ENCODE data around the gene MRPL17.
A peak's percentile ranks its signal among the peaks of the same experiment; 100 is the strongest.

Gene MRPL17

DNA sequence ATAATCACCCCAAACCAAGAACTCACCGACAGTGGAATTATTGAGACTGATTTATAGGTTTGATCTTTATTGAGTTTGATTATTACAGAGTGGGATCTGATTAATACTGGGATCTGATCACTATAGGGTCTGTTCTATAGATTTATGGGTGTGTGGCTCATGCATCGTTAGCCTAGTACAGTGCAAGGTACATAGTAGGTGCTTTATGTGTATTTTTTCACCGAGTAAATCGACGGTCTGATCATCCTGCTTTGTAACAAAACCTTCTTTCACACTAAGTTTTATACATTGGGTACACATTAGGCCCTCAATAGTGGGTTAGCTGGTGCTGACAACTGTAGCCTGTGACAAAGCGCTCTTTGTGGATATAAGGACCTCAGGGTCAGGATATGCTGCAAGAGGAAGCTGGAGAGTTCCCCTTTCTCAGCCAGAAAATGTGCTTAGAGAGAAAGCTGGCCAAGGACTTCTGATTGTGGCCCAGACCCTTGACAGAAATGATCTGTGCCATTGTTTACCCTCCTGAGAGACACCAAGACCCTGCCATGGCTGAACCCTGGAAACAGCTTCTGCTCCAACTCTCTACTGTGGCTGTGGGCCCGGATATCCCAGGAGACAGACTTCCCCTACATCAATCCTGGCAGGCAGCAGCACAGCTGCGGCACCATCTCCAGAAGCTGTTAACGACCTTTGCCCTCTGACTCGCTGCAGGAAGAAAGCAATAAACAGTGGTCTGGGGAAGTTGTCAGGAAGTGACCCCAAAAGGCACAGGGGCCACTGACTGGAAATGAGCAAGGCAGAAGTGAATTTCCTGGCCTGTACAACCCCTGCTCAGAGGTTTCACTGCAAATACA lies 47.8 kb downstream of the MRPL17 start:
- peak overlapping the region; percentile 44 to 93 (median 81); a peak in 21 of 22 replicates for H3K27ac ChIP-seq
- H3K36me3 ChIP-seq = peaks cover 0 to 66% (median 51%) of the 10 kb centered on the region in 11 experiments; a peak in 20 of 22 replicates
- H3K4me2 ChIP-seq = peak overlapping the region; percentile 61 to 89 (median 75)
- H3K9me3 ChIP-seq (replicated peaks in 1 of 11) = no peaks in the 10 kb centered on the region
- H3K4me3 ChIP-seq = peak overlapping the region in 2 of 10 experiments; percentile 9 to 10; a peak in 1 of 20 replicates
- no peaks in the 10 kb centered on the region for H3K27me3 ChIP-seq
- peak in 2 of 11 experiments; percentile 11 to 46; a peak in 1 of 22 replicates for TF ChIP-seq Cebpa-rat (IDR thresholded peaks at IDR 0.05)
- peaks cover 0 to 15% (median 0%) of the 10 kb centered on the region in 11 experiments; a peak in 2 of 22 replicates for H4K20me1 ChIP-seq
- H3K4me1 ChIP-seq = peaks cover 28 to 66% (median 48%) of the 10 kb centered on the region in 10 experiments
- H3K9ac ChIP-seq = peak overlapping the region; percentile 22 to 80 (median 66); a peak in 21 of 22 replicates

DNA sequence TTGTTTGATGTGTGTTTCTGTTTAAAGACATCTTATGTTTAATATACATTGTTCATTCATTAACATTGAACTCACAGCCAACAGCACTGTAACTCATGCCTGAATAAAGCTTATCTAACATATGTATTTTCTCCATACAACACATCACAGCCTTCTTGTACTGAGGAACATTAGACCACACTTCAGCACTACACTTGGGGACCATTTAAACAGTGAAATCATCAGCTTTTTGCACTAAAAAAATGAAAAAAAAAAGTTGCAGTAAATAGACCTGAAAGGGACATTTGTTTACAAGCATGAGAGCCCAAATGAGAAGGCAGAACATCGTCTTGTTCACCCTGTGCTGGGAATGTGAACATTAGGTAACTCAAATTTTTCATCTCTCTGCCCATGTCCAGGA lies 48.6 kb downstream of the MRPL17 start:
- H3K9ac ChIP-seq = peak overlapping the region in 6 of 11 experiments; percentile 62 to 80 (median 74); a peak in 10 of 22 replicates
- H3K4me1 ChIP-seq = peaks cover 23 to 60% (median 42%) of the 10 kb centered on the region in 10 experiments
- peak overlapping the region in 9 of 11 experiments; percentile 52 to 93 (median 89); a peak in 16 of 22 replicates for H3K27ac ChIP-seq
- no peak overlapping the region for H3K4me3 ChIP-seq
- peaks cover 0 to 8% (median 0%) of the 10 kb centered on the region in 11 experiments; a peak in 2 of 22 replicates for H4K20me1 ChIP-seq
- H3K4me2 ChIP-seq = peak overlapping the region in 7 of 11 experiments; percentile 61 to 89 (median 76); a peak in 14 of 22 replicates
- no peaks in the 10 kb centered on the region for H3K9me3 ChIP-seq (replicated peaks in 1 of 11)
- no peaks in the 10 kb centered on the region for H3K27me3 ChIP-seq
- H3K36me3 ChIP-seq = peaks cover 5 to 66% (median 51%) of the 10 kb centered on the region in 11 experiments; a peak in 20 of 22 replicates
- no peak for TF ChIP-seq Cebpa-rat (IDR thresholded peaks at IDR 0.05)

DNA sequence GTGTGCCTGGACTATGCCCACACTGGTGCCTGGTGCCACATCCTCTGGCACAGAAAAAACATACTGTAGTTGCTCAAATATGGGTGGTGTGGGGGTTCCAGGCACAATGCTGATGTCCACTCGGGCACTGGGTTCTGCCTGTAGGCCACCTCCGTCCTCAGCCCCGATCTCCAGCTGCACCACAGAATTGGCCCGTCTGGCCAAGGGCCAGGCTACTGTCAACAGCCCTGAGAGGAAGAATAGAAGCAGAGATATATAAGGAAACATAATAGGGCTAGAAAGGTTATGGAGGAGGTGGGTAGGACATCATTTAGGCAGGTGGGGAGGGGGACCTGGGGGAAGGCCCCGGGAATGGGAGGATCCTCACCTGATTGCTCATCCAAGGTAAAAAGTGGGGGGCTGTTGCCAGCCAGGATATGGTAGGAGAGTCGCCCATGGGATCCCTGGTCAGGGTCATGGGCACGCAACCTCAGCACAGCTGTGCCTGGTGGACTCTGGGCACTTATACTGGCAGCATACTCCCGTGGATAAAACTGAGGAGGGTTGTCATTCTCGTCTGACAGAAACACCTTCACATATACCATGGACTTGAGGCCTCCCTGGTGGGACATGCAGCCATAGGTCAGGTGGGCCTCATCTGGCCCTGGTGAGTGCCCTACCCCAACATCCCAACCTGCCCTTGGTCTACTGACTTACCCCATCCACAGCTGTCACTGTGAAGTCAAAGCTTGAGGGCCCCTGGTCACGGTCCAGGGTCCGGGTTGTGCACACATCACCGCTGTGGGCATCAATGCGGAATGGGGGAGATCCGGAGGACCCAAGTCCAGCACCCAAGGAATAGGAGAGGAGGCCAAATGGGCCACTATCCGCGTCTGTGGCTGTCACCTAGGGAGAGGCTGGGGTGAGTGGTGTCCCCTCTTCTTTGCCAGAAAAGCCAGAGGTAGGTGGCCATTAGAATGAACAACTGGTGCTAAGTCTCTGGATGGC lies 49.4 kb downstream of the MRPL17 start:
- peaks cover 7 to 66% (median 55%) of the 10 kb centered on the region in 11 experiments; a peak in 20 of 22 replicates for H3K36me3 ChIP-seq
- H3K4me3 ChIP-seq = no peak overlapping the region
- no peaks in the 10 kb centered on the region for H3K27me3 ChIP-seq
- H3K4me2 ChIP-seq = peak overlapping the region in 5 of 11 experiments; percentile 3 to 81 (median 75); a peak in 8 of 22 replicates
- no peak for TF ChIP-seq Cebpa-rat (IDR thresholded peaks at IDR 0.05)
- H3K27ac ChIP-seq = peak overlapping the region in 7 of 11 experiments; percentile 79 to 93 (median 90); a peak in 14 of 22 replicates
- peaks cover 18 to 51% (median 36%) of the 10 kb centered on the region in 10 experiments for H3K4me1 ChIP-seq
- no peaks in the 10 kb centered on the region for H3K9me3 ChIP-seq (replicated peaks in 1 of 11)
- no peak overlapping the region for H3K9ac ChIP-seq
- peaks cover 0 to 5% (median 0%) of the 10 kb centered on the region in 11 experiments; a peak in 2 of 22 replicates for H4K20me1 ChIP-seq

DNA sequence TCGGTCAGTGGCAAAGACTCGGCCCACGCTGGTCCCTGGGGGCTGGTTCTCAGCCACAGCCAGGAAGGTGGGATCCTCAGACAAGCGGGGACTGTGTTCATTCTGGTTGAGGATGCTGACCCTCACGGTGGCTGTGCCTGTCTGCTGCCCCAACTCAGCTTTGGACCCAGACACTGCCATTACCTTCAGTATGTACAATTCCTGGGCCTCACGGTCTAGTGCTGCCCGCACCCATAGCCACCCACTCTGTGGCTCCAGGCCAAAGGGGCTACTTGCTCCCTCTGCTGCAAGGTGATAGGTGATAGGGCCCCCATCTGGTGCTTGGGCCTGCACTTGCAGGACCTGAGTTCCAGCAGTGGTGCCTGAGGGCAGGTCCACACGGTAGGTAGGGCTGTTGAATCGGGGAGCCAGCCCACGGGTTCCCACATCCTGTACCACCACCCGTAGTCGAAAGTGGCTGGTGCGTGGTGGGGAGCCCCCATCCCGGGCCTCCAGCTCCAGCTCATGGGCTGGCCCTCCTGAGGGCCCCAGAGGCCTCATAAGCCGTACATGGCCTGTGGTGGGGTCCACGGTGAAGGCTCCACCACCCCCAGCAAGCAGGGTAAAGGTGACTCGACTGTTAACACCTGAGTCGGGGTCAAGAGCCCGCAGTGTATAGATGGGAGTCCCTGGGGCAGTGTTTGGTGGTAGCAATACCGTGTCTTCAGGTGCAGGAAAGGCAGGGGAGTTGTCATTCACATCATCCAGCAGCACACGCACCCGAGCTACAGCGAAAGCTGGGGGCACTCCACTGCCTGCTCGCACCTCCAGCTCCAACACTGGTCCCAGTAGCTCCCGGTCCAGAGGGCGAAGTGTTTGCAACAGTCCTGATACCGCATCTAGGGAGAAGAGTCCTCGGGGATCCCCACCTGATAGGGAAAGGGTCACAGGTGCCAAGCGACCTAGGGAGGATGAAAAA lies 50.7 kb downstream of the MRPL17 start:
- no peaks in the 10 kb centered on the region for H3K9me3 ChIP-seq (replicated peaks in 1 of 11)
- TF ChIP-seq Cebpa-rat (IDR thresholded peaks at IDR 0.05) = no peak
- peak overlapping the region in 3 of 11 experiments; percentile 81 to 93 (median 92); a peak in 5 of 22 replicates for H3K27ac ChIP-seq
- no peak overlapping the region for H3K4me3 ChIP-seq
- H3K4me1 ChIP-seq = peaks cover 18 to 44% (median 34%) of the 10 kb centered on the region in 10 experiments
- H4K20me1 ChIP-seq = peaks cover 0 to 5% (median 0%) of the 10 kb centered on the region in 11 experiments; a peak in 2 of 22 replicates
- peaks cover 7 to 68% (median 59%) of the 10 kb centered on the region in 11 experiments; a peak in 20 of 22 replicates for H3K36me3 ChIP-seq
- H3K27me3 ChIP-seq = no peaks in the 10 kb centered on the region
- H3K4me2 ChIP-seq = no peak overlapping the region
- no peak overlapping the region for H3K9ac ChIP-seq

DNA sequence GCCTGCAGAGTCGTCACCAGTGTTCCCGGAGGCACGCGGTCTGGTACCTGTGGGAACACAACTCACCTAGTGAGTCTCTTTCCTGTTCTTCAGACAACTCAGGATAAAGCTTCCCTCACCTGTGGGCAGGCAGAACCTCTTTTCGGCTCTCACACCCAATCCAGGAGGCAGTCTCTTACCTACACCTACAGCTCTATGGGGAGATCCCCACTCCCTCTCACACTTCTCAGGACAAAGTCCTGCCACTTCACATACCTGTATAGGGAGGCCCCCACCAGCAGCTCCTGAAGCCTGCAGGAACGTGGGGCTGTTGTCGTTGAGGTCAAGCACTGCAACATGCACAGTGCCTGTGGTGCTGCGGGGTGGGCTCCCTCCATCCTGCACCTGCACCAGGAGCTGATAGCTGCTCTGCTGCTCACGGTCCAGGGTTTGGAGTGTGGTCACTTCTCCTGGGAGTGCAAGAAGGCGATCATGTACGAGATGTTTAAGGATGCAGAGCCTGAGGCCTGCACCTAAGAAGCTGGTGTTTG lies 51.7 kb downstream of the MRPL17 start:
- peaks cover 7 to 78% (median 69%) of the 10 kb centered on the region in 11 experiments; a peak in 20 of 22 replicates for H3K36me3 ChIP-seq
- H4K20me1 ChIP-seq = peaks cover 0 to 4% (median 0%) of the 10 kb centered on the region in 11 experiments; a peak in 3 of 22 replicates
- no peak for TF ChIP-seq Cebpa-rat (IDR thresholded peaks at IDR 0.05)
- no peak overlapping the region for H3K9ac ChIP-seq
- H3K4me2 ChIP-seq = no peak overlapping the region
- no peaks in the 10 kb centered on the region for H3K27me3 ChIP-seq
- H3K4me1 ChIP-seq = peaks cover 15 to 37% (median 26%) of the 10 kb centered on the region in 10 experiments
- H3K4me3 ChIP-seq = no peak overlapping the region
- H3K27ac ChIP-seq = no peak overlapping the region
- H3K9me3 ChIP-seq (replicated peaks in 1 of 11) = no peaks in the 10 kb centered on the region

DNA sequence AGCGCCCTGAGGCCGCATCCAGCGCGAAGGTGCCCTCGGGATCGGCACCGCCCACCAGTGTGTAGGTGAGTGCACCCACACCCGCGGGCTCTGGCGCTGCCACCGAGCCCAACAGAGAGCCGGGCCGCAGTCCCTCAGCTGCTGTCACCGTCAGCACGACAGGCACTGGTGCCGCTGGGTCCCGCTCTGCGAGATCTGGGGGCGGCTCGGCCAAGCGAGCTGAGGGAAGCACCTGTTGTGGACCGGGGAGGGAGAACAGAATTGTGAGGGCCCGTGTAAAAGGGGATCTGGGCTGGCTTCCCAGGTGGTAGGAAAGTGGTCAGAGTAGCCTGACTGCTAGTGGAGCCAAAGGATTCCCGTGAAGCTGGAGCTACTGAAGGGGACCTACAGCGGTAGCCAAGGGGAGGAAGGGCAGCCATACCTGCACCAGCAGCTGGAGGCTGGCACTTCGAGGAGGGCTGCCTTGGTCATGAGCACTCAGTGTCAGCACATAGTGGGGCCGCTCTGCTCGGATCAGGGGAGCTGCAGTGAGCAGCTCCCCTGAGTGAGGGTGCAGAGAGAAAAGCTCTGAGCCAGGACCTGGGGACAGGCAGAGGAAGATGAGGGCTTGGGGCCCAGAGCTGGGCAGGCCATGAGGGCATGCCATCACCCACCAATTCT lies 52.4 kb downstream of the MRPL17 start:
- TF ChIP-seq Cebpa-rat (IDR thresholded peaks at IDR 0.05) = no peak
- peaks cover 9 to 30% (median 19%) of the 10 kb centered on the region in 10 experiments for H3K4me1 ChIP-seq
- no peak overlapping the region for H3K4me3 ChIP-seq
- H3K36me3 ChIP-seq = peaks cover 7 to 84% (median 75%) of the 10 kb centered on the region in 11 experiments; a peak in 21 of 22 replicates
- H3K9ac ChIP-seq = no peak overlapping the region
- no peaks in the 10 kb centered on the region for H3K27me3 ChIP-seq
- H3K4me2 ChIP-seq = no peak overlapping the region
- H4K20me1 ChIP-seq = no peaks in the 10 kb centered on the region; a peak in 2 of 22 replicates
- H3K9me3 ChIP-seq (replicated peaks in 1 of 11) = no peaks in the 10 kb centered on the region
- no peak overlapping the region for H3K27ac ChIP-seq

Data from BLaER1 treated with 17β-estradiol and CSF1 and Interleukin-3, amounts not matched to agents 10 nM and 100 nM (cell line).